ACHN (cell line): ENCODE results near the gene RIOK2.

Source experiments
- DNase-seq: peaks from one replicate; pipeline ENCODE4 v3.0.0-alpha.2; 2015
- in situ Hi-C: cut with HindIII; loops from 2 replicates; pipeline ENCODE4 v1.10.0; 2017; ENCODE audit warnings: low sequenced_read_pairs, low pct_ligation_motif_present, low pct_unique_long_range_greater_than_20kb

Gene RIOK2

DNA sequence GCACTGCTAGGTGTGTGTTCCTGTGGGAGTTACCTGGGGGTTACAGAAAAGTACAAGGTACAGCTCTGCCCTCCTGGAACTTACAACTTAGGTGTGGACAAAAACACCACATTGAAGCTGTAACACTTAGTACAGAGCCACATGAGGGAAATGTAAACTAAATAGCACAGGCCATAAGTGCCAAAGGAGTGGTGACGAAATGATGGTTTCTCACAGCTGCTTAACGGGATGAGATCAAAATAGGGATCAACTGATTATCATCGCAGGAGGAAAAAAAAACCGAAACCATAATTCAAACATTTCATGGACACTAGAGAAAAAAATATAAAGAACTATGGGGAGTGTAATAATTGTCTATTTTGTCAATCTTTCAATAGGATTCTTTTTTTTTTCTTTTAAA lies 46.6 kb downstream of the RIOK2 start:
- no peak for DNase-seq

DNA sequence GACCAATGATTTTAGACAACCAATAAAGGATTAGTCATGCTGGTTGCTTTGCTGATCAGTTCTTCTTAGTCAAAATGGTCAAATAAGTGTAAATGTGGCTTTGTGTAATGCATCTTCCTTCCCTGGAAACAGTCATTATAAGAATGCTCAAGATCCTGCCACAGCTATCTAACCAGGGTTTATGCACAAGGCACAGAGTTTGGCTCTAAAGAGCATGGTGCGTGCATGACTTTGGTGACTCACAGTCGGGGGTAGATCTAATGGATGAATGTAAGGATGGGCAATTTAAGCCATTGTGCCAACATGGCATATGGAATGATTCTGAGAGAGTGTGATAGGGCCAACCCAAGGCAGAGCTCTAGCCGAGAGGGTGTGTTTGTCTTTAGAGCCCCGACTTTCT lies 47.2 kb downstream of the RIOK2 start:
- no peak for DNase-seq
- in situ Hi-C loops, result no loop called here

More for the DNA sequence above, 46.6 kb downstream of the RIOK2 start:
- in situ Hi-C loops, result no loop called here

DNA sequence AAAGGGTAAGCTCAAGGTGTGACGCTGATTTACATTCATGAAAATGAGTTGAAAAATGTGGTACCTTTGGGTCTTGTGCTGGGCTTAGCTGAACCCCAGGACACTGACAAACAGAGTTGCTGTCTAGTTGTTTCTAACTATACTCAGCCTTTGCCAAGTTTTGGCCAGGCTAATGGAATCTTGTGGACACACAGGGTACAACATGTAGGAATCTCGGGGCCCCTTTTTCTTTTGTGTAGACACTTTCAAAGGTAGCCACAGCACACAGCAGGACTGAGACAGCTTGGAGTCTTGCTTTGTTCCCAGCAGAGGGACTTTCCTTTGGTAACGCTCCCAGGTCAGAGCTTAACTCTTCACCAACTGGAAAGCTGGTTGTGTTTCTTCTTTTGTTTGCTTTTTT lies 48.4 kb downstream of the RIOK2 start:
- DNase-seq, result no peak
- in situ Hi-C loops, result no loop called here

DNA sequence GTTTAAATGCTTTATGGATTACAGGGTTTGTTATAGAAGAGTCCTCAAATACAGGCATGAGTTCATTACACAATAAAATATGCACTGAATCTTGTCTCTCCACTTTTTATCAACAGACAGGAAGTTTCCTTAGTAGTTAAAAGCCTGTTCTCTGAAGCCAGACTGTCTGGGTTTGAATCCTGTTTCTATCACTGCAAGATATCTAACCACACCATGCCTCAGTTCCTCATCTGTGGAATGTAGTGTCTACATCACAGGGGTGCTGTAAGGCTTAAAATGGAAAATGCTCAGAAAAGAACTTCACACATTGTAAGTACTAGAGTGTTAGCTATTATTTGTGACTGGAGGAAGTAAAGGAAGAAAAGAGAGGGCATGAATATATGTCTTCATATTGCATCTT lies 49.9 kb downstream of the RIOK2 start:
- no peak for DNase-seq
- in situ Hi-C loops, result no loop called here

DNA sequence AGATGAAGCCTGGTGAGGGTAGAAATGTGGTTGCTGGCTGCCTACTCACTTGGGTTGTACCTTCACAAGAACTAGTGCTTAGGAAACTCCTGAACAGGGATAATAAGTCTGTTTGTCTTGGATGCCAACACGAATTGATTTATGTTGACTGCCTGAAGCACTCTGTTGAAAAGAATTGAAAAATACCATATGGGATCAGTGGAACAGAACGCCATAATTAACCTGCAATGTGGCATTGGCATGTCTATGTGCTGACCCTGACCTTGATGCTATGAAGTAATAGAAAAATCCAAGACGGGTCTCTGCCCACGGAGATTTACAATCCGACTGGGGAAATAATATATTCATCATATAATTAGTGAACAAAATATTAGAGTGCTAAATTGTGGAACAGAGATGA lies 51.1 kb downstream of the RIOK2 start:
- in situ Hi-C loops, result no loop called here
- no peak for DNase-seq

DNA sequence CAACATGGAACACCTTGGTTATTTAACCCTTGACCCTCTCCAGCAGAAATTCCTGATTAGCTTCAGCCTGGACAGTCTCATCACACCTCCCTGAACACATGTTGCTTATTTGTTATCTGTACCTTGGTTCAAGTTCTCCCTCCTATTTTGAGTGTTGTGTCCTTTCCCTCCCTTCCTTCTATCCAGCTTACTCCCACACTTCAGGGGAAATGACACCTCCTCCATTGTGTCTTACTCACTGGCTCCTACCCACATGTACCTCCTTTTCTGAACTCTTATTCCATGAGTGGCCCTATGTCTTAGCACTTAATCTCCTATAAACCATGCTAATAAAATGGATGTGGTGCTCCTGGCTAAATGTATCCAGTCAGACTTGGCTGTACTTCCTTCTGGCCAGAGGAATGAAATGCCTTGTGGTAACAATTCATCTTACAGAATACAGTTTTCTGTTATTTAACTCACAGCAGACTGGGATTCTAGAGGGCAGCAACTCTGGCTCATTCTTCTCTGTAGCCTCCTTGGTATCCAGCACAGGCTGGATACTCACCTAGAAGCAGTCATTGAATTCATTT lies 51.8 kb downstream of the RIOK2 start:
- in situ Hi-C loops, result no loop called here
- no peak for DNase-seq

DNA sequence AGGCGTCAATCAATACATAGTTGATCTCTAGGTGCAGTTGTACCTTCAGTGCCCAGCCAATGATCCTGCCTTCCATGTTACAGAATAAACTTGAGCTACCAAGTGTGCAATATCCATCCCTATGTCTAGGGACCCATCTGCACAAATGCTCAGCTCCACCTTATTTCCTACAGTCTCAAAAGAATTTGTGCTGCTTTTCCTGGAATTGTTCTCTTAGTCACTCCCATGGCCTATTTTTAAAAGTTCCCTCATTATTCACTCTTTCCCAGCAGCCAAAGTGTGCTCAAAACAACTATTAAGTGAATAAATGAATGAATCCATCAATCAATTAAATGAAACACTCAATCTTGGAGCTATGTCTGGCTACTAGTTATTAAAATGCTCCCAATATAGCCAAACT lies 55.3 kb downstream of the RIOK2 start:
- no peak for DNase-seq
- in situ Hi-C loops, result no loop called here

DNA sequence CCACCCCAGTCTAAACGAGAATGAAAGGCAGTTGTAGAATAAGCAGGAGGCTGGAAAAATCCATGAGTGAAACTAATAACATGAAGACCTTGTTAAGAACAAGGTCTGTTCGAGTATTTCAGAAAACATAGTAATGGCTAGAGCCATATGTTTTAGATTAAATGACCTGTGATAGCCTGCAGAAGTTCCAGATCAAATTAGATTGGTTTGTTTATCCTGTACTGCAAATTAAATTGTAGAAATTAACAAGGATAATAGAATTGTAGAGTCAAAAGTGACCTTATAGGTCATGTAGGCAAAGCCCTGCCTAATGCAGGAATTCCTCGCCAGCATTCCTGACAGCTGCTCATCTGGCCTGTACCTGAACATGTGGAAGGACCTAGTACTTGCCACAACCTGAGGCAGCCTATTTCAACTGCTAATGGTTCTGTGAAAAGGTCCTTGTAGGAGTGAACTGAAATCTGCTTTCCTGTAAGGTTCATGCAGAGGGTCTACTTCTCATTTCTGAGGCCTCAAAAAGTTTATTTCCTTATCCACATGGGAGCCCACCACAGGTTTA lies 57.8 kb downstream of the RIOK2 start:
- DNase-seq, result no peak
- in situ Hi-C loops, result no loop called here

DNA sequence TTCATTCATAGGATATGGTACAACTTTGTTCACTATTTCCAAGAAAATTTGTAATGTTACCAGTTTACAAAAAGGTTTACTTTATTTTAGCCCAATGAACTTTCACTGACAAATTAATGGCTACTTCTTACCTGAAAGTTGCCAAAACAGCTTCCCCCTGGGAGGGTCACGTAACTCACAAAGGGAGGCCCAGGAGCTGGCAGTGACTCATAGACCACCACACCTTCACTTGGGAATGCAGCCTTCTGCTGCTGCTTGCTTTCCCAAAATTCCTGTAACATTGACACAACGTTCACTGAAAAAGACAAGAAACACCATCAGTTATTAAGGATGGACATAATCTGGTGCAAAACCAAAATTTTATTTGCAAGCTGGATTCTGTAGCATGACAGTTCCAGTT lies 58.7 kb downstream of the RIOK2 start:
- DNase-seq, result no peak
- in situ Hi-C loops, result no loop called here

DNA sequence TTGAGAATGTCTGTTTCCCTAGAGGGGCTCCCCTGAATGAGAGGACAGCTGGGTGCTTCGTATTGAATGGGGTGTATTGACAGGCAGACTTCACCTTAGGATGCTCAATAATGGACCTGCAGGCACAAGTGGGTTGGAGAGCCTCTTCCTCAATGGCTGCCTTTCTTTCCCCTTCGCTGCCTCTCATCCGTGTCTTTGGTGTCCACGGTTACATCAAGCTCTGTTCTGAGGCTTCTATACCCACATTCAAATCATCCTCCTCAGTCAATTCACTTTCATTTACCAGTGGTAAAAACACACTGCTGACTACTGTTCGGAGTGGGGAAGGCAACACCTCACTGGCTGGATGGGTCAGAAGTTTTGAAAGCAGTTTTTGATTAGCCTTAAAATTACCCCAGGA lies 61.2 kb downstream of the RIOK2 start:
- DNase-seq, result no peak
- in situ Hi-C loops, result no loop called here

DNA sequence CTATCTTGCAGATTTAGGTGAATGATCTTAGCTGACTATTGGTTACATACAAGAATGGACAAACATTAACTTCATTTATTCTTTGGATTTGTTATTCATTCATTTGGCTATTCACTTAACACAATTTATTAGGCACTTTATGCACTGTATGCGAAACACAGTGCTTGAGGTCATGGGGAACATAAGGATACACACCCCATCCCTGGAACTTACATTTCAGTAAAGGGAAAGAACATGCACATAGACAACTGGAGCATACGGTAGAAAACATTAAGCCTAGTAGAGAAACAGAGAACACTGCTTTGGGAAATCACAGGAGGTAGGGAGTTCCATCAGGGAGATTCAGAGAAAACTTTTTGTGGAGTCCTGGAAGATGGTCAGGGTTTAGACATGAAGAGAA lies 62.9 kb downstream of the RIOK2 start:
- DNase-seq, result no peak
- in situ Hi-C loops, result no loop called here

DNA sequence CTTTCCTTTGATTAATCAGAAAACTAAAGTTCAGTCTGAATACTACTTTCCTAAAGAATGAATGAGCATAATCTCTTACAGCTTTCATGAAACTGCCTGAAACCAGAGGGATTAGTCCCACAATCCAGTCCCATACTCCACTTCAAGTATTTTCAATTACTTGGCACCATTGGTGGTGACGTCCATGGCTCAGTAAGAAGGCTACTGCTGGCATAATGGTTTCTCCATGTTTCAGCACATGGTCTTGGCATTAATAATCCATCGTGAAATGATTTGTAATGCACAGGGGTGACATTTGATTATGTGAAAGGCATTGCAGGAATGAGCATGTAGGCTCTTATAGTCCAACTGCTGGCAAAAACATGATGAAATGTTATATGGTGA lies 64.0 kb downstream of the RIOK2 start:
- in situ Hi-C loops, result no loop called here
- DNase-seq, result no peak

DNA sequence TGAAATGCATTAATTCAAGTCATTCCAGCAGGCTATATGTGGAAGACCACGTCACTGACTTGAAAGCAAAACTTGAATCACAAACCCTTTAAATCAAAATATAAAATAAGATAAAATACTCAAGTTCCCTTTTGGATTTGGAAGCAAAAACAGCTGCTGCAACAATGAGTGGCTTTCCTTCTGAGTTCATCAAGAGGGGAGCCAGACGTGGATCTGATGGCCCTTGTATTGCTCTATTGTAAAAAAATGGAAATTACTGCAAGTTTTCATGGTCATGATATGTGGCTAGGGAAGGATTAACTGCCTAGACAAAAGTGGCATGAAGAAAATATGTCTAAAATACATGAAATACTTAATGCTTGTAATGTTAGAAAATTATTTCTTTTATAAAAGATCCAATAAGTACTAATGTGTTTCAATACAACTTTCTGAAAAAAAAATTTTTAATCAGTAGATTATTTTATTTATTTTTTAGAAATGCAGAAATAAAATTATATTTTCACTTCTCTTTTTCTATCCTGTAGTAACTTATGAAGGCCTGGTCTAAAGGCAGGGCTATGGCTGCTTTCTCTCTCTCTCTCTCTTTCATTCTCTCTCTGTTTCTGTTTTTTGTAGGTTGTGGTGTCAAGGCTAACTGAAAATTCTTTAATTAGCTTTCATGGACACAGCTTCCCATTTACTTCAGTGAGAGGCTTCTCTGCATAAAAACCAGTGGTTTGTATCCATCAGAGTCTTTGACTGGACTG lies 64.6 kb downstream of the RIOK2 start:
- DNase-seq, result no peak
- in situ Hi-C loops, result no loop called here

DNA sequence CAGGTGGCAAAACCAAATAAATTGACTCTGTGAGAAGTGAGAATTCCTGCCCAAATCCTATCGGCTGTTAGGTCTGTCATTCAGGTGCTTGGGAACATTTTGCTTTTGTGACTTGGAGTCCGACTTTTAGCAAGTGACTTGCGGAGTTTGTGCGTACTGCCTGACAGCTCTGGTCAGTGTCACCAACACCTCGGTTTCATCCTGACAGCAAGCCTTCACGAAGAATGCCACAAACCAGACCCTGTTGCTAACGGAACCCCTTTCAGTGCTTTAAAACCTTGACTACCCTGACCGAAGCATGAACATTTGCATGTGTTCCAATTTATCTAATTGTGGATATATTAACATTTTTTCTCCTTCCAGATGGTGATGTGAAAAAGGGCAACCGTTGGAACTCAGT lies 67.1 kb downstream of the RIOK2 start:
- DNase-seq, result no peak
- in situ Hi-C loops, result no loop called here

DNA sequence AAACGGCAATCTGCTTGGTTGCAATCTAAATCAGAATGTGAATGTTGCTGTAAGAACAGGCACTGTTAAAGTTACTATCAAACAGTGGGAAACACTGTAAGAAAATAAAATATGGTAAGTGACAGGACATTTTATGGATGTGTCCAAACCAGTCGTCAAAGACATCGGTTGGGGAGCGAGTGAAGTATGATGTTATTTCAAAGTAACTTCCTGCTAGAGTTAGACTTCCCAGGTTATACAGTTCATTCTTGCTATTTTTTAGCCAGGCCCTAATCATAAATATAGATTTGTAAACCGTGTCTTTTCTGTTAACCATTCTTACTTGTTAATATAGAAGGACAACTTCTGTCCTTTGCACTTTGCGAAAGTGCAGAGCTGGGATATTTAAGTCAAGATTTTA lies 70.8 kb downstream of the RIOK2 start:
- in situ Hi-C loops, result no loop called here
- no peak for DNase-seq

DNA sequence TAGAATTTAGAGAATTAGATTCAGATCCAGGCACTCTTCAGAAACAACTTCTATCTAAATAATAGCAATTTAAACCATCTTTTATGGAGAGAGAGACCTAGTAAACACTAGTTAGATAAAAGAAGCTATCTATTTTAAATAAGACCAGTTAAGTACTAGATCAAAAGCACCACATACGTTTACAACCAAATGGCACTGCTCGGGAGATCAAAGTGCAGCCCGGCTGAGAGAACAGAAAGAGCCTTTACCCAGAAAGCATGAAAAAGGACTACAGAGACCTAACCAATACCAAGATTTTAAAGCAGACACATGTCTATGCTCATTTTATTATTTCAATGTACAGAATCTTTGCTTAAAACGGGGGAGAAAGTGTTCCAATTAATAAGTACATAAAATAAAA lies 71.4 kb downstream of the RIOK2 start:
- no peak for DNase-seq
- in situ Hi-C loops, result no loop called here

DNA sequence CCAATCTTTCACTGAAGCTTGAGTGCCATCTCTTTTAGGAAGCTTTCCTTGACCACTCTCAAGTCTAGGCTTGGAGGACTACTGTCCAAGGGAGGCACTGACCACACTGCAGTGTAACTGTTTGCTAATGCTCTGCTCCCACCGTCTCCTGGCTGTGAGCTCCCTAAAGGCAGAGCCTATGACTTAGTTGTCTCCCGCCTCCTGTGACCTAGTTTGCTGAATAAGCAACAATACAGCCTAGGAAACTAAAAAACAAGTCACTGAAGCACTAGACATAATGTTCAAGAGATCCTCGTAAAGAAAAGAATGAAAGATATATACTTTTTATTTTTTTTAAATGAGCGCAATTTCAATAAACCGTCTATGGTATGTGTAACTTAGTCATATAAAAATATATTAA lies 72.0 kb downstream of the RIOK2 start:
- in situ Hi-C loops, result no loop called here
- DNase-seq, result no peak
